GM19467 (cell line): Measurements from ENCODE around the gene POLR1D.

ENCODE experiments used
- ATAC-seq: cut with Tn5 transposase; IDR thresholded peaks from one replicate; pipeline ENCODE4 v1.9.1; 2021; ENCODE audit warnings: mild to moderate bottlenecking, moderate library complexity; ENCODE audit not compliant: unreplicated experiment

POLR1D gene

DNA sequence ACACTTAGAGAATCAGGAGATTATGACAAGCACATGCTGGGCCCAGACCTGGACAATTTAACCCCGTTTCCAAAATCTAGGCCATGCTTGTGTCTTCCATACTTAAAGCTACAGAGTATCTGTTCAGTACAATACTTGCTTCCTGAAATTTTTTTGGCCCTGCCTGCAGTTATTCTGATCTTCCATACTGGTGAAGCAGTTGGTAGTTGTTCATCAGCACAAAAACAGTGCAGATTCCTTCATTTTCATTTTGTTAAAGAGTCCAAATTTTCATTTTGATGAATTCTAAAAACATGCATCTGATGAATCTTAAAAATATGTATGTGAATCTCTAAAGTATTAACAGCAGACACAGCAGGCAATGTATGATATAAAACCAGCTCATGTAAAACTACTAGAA lies 49.2 kb downstream of the POLR1D start:
- no peak for ATAC-seq

DNA sequence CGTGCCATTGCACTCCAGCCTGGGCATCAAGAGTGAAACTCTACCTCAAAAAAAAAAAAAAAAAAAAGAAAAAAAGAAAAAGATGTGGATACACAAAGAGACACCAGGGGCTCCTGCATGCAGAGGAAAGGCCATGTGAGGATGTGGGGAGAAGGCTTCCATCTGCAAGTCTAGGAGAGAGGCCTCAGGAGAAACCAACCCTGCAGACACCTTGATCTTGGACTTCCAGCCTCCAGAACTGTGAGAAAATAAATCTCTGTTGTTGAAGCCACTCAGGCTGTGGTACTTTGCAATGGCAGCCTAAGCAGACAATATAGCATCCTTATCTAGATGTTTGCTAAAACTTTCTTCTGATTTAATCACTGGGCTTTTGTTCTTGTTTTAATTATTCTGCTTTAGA lies 50.3 kb downstream of the POLR1D start:
- ATAC-seq = no peak
